CD4-positive, alpha-beta memory T cell (primary cell): Measurements from ENCODE around the gene ERN2. TPM values are rescaled to one million over a fixed set of nuclear protein-coding genes. Genes with fewer than 3 reads are reported as not detected.
A peak's percentile ranks its signal among the peaks of the same experiment; 100 is the strongest.

Experiments
- CTCF ChIA-PET: fragments of 350-600 bp; sonication (Branson Sonifier 250); formaldehyde crosslinking; loops from one replicate; lab custom pipeline; 2021; ENCODE audit warnings: inconsistent platforms; ENCODE audit not compliant: partially characterized antibody; lab: Charles Lee
- POLR2A ChIA-PET: fragments of 350-600 bp; sonication (Branson Sonifier 250); formaldehyde crosslinking; loops from one replicate; lab custom pipeline; 2021; ENCODE audit not compliant: partially characterized antibody; lab: Charles Lee
- DNase-seq, 5 donors: peaks; one replicate each; pipeline versions ENCODE4 v3.0.0 to v3.0.0-alpha.2; 2020 to 2022; ENCODE audit warnings: mixed read lengths in 1 of 5
- H3K27ac ChIP-seq: one replicate; pipeline ENCODE4 v1.7.0; 2013; ENCODE audit warnings: low read depth, low read length
- H3K27me3 ChIP-seq: 2 replicates; pipeline ENCODE4 v1.7.0; 2013; ENCODE audit warnings: mild to moderate bottlenecking, low read length, moderate library complexity; ENCODE audit not compliant: insufficient read depth
- H3K36me3 ChIP-seq: 2 replicates; pipeline ENCODE4 v1.7.0; 2013; ENCODE audit warnings: mild to moderate bottlenecking, low read length, moderate library complexity; ENCODE audit not compliant: insufficient read depth
- H3K4me1 ChIP-seq: 2 replicates; pipeline ENCODE4 v1.7.0; 2013; ENCODE audit warnings: mild to moderate bottlenecking, low read length, moderate library complexity; ENCODE audit not compliant: insufficient read depth
- H3K4me3 ChIP-seq, 2 donors: one replicate each; pipeline ENCODE4 v1.7.0; 2013; ENCODE audit warnings: low read length in 2 of 2, mild to moderate bottlenecking in 1 of 2
- H3K9me3 ChIP-seq, 2 donors: one replicate each; pipeline ENCODE4 v1.7.0; 2013; ENCODE audit warnings: low read length in 2 of 2, control low read depth in 1 of 2; ENCODE audit not compliant: control insufficient read depth in 1 of 2
- H3K27ac Mint-ChIP-seq, 7 donors: one replicate each; pipeline ENCODE4 v1.8.0; 2020 to 2021; ENCODE audit warnings: mixed read lengths in 7 of 7, mild to moderate bottlenecking in 6 of 7, inconsistent platforms in 3 of 7, moderate library complexity in 3 of 7
- H3K27me3 Mint-ChIP-seq, 2 donors: one replicate each; pipeline ENCODE4 v1.8.0; 2020 to 2021; ENCODE audit warnings: mixed read lengths in 2 of 2
- H3K36me3 Mint-ChIP-seq, 2 donors: one replicate each; pipeline ENCODE4 v1.8.0; 2020 to 2021; ENCODE audit warnings: mixed read lengths in 2 of 2, inconsistent platforms in 1 of 2, mild to moderate bottlenecking in 1 of 2
- H3K4me1 Mint-ChIP-seq, 4 donors: one replicate each; pipeline ENCODE4 v1.8.0; 2020 to 2021; ENCODE audit warnings: mixed read lengths in 4 of 4, mild to moderate bottlenecking in 1 of 4
- H3K4me3 Mint-ChIP-seq, 8 donors: one replicate each; pipeline ENCODE4 v1.8.0; 2020 to 2021; ENCODE audit warnings: mixed read lengths in 8 of 8, mild to moderate bottlenecking in 7 of 8, moderate library complexity in 6 of 8, inconsistent platforms in 3 of 8
- H3K9me3 Mint-ChIP-seq, 8 donors: one replicate each; pipeline ENCODE4 v1.8.0; 2020 to 2021; ENCODE audit warnings: mixed read lengths in 8 of 8, mild to moderate bottlenecking in 5 of 8, inconsistent platforms in 3 of 8, moderate library complexity in 1 of 8
- intact Hi-C: fragments of 100-400 bp; cut with micrococcal nuclease; formaldehyde crosslinking; loops from one replicate; pipeline ENCODE4 v1.15.1; 2023
- polyA plus RNA-seq, 2 donors: library from polyadenylated mRNA; unstranded; fragments of 300-500 nt; fragmentation: Illumina TruSeq; gene quantifications; one replicate each; pipeline ENCODE4 v1.2.3, GENCODE V29; 2021
- total RNA-seq, 2 experiments: library from RNA; stranded (reverse); gene quantifications; one replicate each; pipeline ENCODE4 v1.2.3, GENCODE V29; 2021

ERN2 gene
- not detected for total RNA-seq
- not detected for polyA plus RNA-seq

DNA sequence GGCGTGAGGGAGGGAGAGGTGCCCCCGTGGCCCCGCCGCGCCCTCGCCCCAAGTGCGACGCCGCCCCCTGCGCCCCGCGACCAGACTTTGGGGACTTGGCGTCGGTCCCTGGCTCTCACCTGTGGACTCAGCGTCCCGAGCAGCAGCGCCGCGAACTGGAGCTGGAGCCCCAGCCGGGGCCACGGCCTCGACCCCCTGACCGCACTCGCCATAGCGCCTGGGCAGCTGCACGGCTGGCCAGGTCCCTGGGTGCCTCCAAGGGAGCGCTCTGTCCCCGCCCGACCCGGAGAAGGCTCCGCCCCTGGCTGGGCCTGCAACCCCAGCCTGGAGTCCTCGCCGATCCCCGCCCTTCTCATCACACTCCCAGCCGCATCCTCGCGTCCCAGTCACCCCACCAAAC, at the start of gene ERN2:
Gene ERN2 (minus strand): TSS at position 247 of the 400 bp plus-strand sequence. CDS start 35 bp downstream, at position 212.
- peaks cover 0 to 2% of the 10 kb centered on the region in 2 donors for H3K36me3 Mint-ChIP-seq
- peaks cover 37% of the 10 kb centered on the region in 2 donors for H3K27me3 Mint-ChIP-seq
- ChIA-PET POLR2A (no interaction called here), CTCF (no interaction called here)
- no peak within 1 kb of the TSS for H3K27ac Mint-ChIP-seq
- Histone ChIP-seq H3K27ac (no peak within 1 kb of the TSS), H3K9me3 (no peaks in the 10 kb centered on the region), H3K4me3 (no peak within 1 kb of the TSS), H3K27me3 (peaks cover 6% of the 10 kb centered on the region), H3K4me1 (no peaks in the 10 kb centered on the region), H3K36me3 (no peaks in the 10 kb centered on the region)
- no peaks in the 10 kb centered on the region for H3K4me1 Mint-ChIP-seq
- DNase-seq = no peak
- intact Hi-C loops = no loop called here
- no peak within 1 kb of the TSS for H3K4me3 Mint-ChIP-seq
- H3K9me3 Mint-ChIP-seq = peaks cover 2 to 20% (median 13%) of the 10 kb centered on the region in 8 donors

DNA sequence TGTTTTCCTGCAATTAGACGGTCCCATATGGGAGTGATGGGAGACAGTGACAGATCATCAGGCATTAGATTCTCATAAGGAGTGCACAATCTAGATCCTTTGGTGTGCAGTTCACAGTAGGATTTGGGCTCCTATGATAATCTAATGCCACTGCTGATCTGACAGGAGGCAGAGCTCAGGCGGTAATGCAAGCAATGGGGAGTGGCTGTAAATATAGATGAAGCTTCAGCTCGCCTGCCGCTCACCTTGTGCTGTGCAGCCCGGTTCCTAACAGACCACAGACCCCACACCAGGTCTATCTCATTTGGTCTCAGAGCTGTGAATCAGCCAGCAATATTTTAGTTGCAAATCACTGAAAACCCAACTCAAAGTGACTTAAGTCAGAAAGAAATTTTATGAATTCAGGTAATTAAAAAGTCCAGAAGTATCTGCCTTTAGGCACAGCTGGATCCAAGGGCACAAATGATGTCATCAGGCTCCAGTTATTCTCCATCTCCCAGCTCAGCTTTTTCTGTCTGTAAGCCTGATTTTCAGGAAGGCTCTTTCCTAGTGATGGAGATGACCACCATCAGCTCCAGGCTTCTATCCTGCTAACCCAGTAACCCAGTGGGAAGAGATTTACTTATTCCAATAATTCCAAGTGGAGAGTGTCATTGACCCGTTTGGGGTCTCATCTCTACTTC, 45.1 kb upstream of the ERN2 start:
- peaks cover 0 to 1% (median 0%) of the 10 kb centered on the region in 8 donors for H3K9me3 Mint-ChIP-seq
- POLR2A ChIA-PET = no interaction called here
- no peak overlapping the region for H3K4me3 ChIP-seq
- H3K27me3 Mint-ChIP-seq = peaks cover 42 to 49% of the 10 kb centered on the region in 2 donors
- no peaks in the 10 kb centered on the region for H3K9me3 ChIP-seq
- no peak overlapping the region for H3K27ac Mint-ChIP-seq
- intact Hi-C loops = no loop called here
- H3K4me1 ChIP-seq = no peaks in the 10 kb centered on the region
- CTCF ChIA-PET = interaction anchor here (1.1 kb wide), 1 partner anchor 9 kb away, joined by 3 read pairs; no protein-coding TSS in a partner anchor
- H3K36me3 Mint-ChIP-seq = no peaks in the 10 kb centered on the region
- peaks cover 23% of the 10 kb centered on the region for H3K27me3 ChIP-seq
- H3K36me3 ChIP-seq = no peaks in the 10 kb centered on the region
- H3K4me1 Mint-ChIP-seq = peaks cover 0 to 5% (median 2%) of the 10 kb centered on the region in 4 donors
- H3K27ac ChIP-seq = no peak overlapping the region
- no peak overlapping the region for H3K4me3 Mint-ChIP-seq
- DNase-seq = no peak

DNA sequence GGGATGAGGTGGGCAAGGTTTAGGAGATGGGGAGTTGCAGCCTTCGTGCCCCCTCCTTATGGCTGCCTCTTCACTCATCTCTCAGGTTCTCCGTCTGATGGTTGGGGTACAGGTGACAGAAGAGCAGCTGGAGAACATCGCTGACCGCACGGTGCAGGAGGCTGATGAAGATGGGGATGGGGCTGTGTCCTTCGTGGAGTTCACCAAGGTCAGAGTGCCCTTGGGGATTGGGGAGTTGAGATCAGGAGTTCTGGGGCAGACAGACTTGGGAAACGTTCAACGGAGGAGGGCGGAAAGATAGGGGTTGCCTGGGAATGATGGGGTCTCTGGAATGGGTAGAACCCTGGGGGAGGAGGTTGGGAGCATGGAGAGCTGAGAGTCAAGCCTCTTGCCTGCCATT, 44.1 kb upstream of the ERN2 start:
- ChIA-PET CTCF (no interaction called here), POLR2A (no interaction called here)
- Histone ChIP-seq H3K27ac (no peak overlapping the region), H3K4me3 (no peak overlapping the region), H3K9me3 (no peaks in the 10 kb centered on the region), H3K36me3 (no peaks in the 10 kb centered on the region), H3K27me3 (peaks cover 23% of the 10 kb centered on the region), H3K4me1 (no peaks in the 10 kb centered on the region)
- no peak for DNase-seq
- no peak overlapping the region for H3K4me3 Mint-ChIP-seq
- intact Hi-C loops = no loop called here
- no peaks in the 10 kb centered on the region for H3K36me3 Mint-ChIP-seq
- H3K27me3 Mint-ChIP-seq = peaks cover 43 to 54% of the 10 kb centered on the region in 2 donors
- H3K9me3 Mint-ChIP-seq = peaks cover 0 to 2% (median 0%) of the 10 kb centered on the region in 8 donors
- H3K4me1 Mint-ChIP-seq = peaks cover 0 to 5% (median 2%) of the 10 kb centered on the region in 4 donors
- no peak overlapping the region for H3K27ac Mint-ChIP-seq

DNA sequence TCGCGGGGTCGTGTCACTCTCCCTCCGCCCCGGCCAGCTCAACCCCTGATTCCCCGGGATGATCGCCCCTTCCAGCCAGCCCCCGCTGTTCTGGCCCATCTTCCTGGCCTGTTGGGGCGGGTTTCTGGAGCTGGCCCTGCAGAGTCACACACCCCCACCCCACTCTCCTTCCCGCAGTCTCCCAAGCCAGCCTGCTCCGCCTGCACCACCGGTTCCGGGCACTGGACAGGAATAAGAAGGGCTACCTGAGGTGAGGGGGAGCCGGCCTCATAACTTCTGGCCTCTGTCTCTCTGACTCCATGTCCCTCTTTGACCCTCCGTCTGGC, 42.4 kb upstream of the ERN2 start:
- DNase-seq = no peak
- CTCF ChIA-PET = no interaction called here
- H3K27me3 ChIP-seq = peaks cover 23% of the 10 kb centered on the region
- H3K4me1 ChIP-seq = no peaks in the 10 kb centered on the region
- POLR2A ChIA-PET = interaction anchor here (0.6 kb wide), 1 partner anchor 31 kb away, joined by 3 read pairs; no protein-coding TSS in a partner anchor
- no peaks in the 10 kb centered on the region for H3K36me3 Mint-ChIP-seq
- no peak overlapping the region for H3K4me3 ChIP-seq
- H3K27me3 Mint-ChIP-seq = peaks cover 41 to 54% of the 10 kb centered on the region in 2 donors
- H3K27ac ChIP-seq = no peak overlapping the region
- H3K27ac Mint-ChIP-seq = peak overlapping the region in 1 of 7 donors; percentile 37
- peaks cover 0 to 5% (median 2%) of the 10 kb centered on the region in 4 donors for H3K4me1 Mint-ChIP-seq
- peak overlapping the region in 1 of 8 donors; percentile 6 for H3K4me3 Mint-ChIP-seq
- H3K9me3 ChIP-seq = no peaks in the 10 kb centered on the region
- peaks cover 0 to 2% (median 0%) of the 10 kb centered on the region in 8 donors for H3K9me3 Mint-ChIP-seq
- intact Hi-C loops = no loop called here
- no peaks in the 10 kb centered on the region for H3K36me3 ChIP-seq

DNA sequence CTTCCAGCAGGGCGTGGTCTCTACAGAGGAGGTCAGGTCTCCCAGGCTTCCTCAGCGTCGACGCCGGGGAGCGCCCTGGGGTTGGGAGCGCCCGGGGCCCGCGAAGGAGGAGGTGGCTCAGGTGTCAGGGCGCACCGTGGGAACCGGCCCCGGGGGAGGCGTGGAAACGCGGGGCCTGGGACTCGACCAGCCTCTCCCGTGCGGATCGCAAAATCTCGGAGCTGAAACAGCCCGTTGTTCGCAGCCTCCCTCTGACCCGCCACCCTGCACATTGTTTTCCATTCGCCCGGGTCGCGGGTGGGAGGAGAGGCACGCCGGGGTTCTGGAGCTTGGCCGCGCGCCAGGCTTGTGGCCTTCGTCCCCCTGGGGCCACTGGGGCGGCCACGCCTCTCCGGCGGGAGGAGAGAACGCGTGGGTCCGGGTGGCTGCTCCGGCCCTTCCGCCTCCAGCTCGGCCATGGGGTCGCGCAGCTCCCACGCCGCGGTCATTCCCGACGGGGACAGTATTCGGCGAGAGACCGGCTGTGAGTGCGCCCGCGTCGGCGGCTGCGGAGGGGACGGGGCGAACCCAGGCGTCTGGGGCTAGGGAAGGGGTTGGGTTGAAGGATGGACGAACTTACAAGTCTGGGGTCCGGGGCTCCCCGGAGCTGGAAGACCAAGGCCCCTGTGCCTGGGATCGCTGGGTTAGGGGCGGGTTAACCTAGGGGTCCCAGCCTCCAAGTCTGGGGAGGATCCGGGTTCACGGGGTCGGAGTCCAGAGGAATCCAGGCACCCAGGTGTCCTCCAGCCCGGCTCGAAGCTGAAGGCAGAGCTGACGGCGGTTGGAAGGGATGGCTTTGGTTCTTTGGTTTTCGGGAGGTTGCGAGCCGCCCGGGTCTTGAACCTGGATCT, 41.8 kb upstream of the ERN2 start, which contains the start of gene CHP2:
Gene CHP2 (plus strand): TSS at position 433 of the 890 bp plus-strand sequence. CDS start 24 bp downstream, at position 457.
- ChIA-PET CTCF (no interaction called here), POLR2A (interaction anchor here (0.6 kb wide), 1 partner anchor 32 kb away, joined by 3 read pairs; no protein-coding TSS in a partner anchor)
- Mint-ChIP-seq H3K36me3 (no peaks in the 10 kb centered on the region), H3K4me1 (peaks cover 0 to 5% (median 2%) of the 10 kb centered on the region in 4 donors), H3K27me3 (peaks cover 40 to 54% of the 10 kb centered on the region in 2 donors), H3K4me3 (peak within 1 kb of the TSS in 4 of 8 donors; percentile 6 to 50 (median 20)), H3K27ac (peak within 1 kb of the TSS in 1 of 7 donors; percentile 37), H3K9me3 (peaks cover 0 to 2% (median 0%) of the 10 kb centered on the region in 8 donors)
- H3K4me1 ChIP-seq = no peaks in the 10 kb centered on the region
- no peaks in the 10 kb centered on the region for H3K9me3 ChIP-seq
- no peaks in the 10 kb centered on the region for H3K36me3 ChIP-seq
- intact Hi-C loops = no loop called here
- H3K4me3 ChIP-seq = no peak within 1 kb of the TSS
- peaks cover 23% of the 10 kb centered on the region for H3K27me3 ChIP-seq
- DNase-seq = no peak
- H3K27ac ChIP-seq = no peak within 1 kb of the TSS

DNA sequence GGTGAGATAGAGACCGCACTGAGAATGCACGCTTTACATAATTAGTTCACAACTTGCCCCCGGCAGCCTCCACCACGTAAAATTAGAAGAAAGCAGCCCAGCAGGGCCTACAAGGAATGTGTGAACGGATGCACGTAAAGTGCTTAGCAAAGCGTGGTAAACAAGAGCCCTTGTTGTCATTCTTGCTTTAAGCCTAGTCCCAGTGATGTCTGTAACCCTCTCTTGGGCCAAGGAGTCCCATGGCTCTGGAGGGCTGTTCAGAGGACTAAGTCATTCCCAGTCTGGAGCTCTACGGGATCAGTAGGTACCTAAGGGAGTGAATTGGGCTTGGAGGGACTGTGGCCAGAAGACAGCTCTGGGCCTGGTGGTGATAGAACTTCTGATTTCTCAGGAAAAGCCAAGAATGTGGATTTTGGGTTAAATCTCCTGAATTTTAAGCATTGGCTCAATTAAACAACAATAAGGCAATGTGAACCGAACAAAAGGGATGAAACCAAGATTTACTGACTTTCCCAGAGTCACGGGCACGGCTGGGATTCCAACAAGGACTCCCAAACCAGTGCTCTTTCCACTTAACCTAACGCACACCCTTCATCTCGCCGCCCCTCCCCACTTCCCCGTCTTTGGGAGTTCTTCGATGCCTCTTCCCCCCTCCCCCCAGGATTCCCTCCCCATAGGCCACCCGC, 41.0 kb upstream of the ERN2 start:
- peak overlapping the region in 1 of 8 donors; percentile 31 for H3K4me3 Mint-ChIP-seq
- CTCF ChIA-PET = no interaction called here
- POLR2A ChIA-PET = no interaction called here
- no peak for DNase-seq
- H3K4me1 Mint-ChIP-seq = peaks cover 0 to 5% (median 2%) of the 10 kb centered on the region in 4 donors
- intact Hi-C loops = no loop called here
- Histone ChIP-seq H3K4me3 (no peak overlapping the region), H3K27me3 (peaks cover 23% of the 10 kb centered on the region), H3K36me3 (no peaks in the 10 kb centered on the region), H3K27ac (no peak overlapping the region), H3K4me1 (no peaks in the 10 kb centered on the region), H3K9me3 (no peaks in the 10 kb centered on the region)
- no peak overlapping the region for H3K27ac Mint-ChIP-seq
- H3K9me3 Mint-ChIP-seq = peaks cover 0 to 2% (median 0%) of the 10 kb centered on the region in 8 donors
- H3K27me3 Mint-ChIP-seq = peaks cover 38 to 50% of the 10 kb centered on the region in 2 donors
- no peaks in the 10 kb centered on the region for H3K36me3 Mint-ChIP-seq
